Transverse colon (tissue), 4 donors: ENCODE data around the gene KCNJ10. TPM values are rescaled to one million over a fixed set of nuclear protein-coding genes. Genes with fewer than 3 reads are reported as not detected.

Experiments
- DNase-seq: peaks from one replicate; pipeline ENCODE4 v3.0.0-alpha.2; 2019
- H3K27ac ChIP-seq, 4 donors: fragments of 200-600 bp; sonication (generic); 2 replicates each; pipeline ENCODE4 v1.5.1; 2016 to 2018; ENCODE audit warnings: inconsistent platforms in 4 of 4
- H3K27me3 ChIP-seq: fragments of 200-600 bp; sonication (generic); 2 replicates; pipeline ENCODE4 v1.5.1; 2017; ENCODE audit warnings: inconsistent platforms
- H3K36me3 ChIP-seq, 4 donors: fragments of 200-600 bp; sonication (generic); 2 replicates each; pipeline ENCODE4 v1.5.1; 2017 to 2019; ENCODE audit warnings: inconsistent platforms in 4 of 4
- H3K4me1 ChIP-seq, 4 donors: fragments of 200-600 bp; sonication (generic); 2 replicates each; pipeline ENCODE4 v1.5.1; 2017 to 2020; ENCODE audit warnings: inconsistent platforms in 4 of 4
- H3K4me3 ChIP-seq, 4 donors: fragments of 200-600 bp; sonication (generic); 1 replicate in 1 of 4; 2 replicates in 3 of 4; pipeline versions ENCODE4 v1.5.1 to v1.6.1; 2017 to 2019; ENCODE audit warnings: inconsistent platforms in 4 of 4
- H3K9me3 ChIP-seq, 2 donors: fragments of 200-600 bp; sonication (generic); 2 replicates each; pipeline ENCODE4 v1.5.1; 2017 to 2019; ENCODE audit warnings: inconsistent platforms in 2 of 2
- EP300 ChIP-seq: sonication (generic); formaldehyde crosslinking; IDR thresholded peaks from one replicate; pipeline ENCODE4 v1.6.1; 2017; ENCODE audit warnings: antibody characterized with exemption, low read depth
- POLR2A ChIP-seq: fragments of 450-650 bp; IDR thresholded peaks from one replicate; pipeline ENCODE4 v1.6.1; 2016; ENCODE audit warnings: antibody characterized with exemption, mild to moderate bottlenecking, moderate library complexity
- POLR2AphosphoS5 ChIP-seq, 3 donors: sonication (generic); formaldehyde crosslinking; IDR thresholded peaks; one replicate each; pipeline ENCODE4 v1.6.1; 2016; ENCODE audit warnings: antibody characterized with exemption in 3 of 3
- WGBS, 2 donors: methylation state at CpG; one replicate each; pipeline ENCODE4 v1.1.5; 2018; ENCODE audit warnings: low coverage in 1 of 2; 5-methylcytosine and 5-hydroxymethylcytosine counted together
- in situ Hi-C, 4 donors: fragments of 200-750 bp; cut with MboI; loops; one replicate each; pipeline versions ENCODE4 v1.15.0 to v1.15.1; 2017; ENCODE audit warnings: low sequenced_read_pairs in 3 of 4, low pct_ligation_motif_present in 1 of 4, low pct_unique_long_range_greater_than_20kb in 1 of 4
- intact Hi-C: fragments of 100-400 bp; cut with DNase I; formaldehyde crosslinking; loops from one replicate; pipeline ENCODE4 v1.15.1; 2023; ENCODE audit warnings: low total_unique reads
- total RNA-seq, 4 donors: library from RNA; depleted of rRNA; stranded (reverse); fragments of >200 nt; gene quantifications; one replicate each; pipeline ENCODE4 v1.1.0, GENCODE V29; 2016
- TF ChIP-seq, protein P1 (sequence below), 5 experiments: fragments of 200-600 bp in 3 of 5; fragments of 450-650 bp in 2 of 5; sonication (generic) in 3 of 5; IDR thresholded peaks; 1 replicate in 2 of 5; 2 replicates in 3 of 5; pipeline ENCODE4 v1.5.1; 2016 to 2017; ENCODE audit warnings: antibody characterized with exemption in 5 of 5, inconsistent platforms in 3 of 5, mild to moderate bottlenecking in 2 of 5, moderate library complexity in 1 of 5

KCNJ10 gene
- total RNA-seq, 4 donors from 2014 or later: not detected

- no peak overlapping the region for H3K27ac ChIP-seq
- in situ Hi-C loops: no loop called here
- H3K4me1 ChIP-seq: peaks cover 0 to 4% (median 0%) of the 10 kb centered on the region in 4 donors
- H3K36me3 ChIP-seq: no peaks in the 10 kb centered on the region
- TF ChIP-seq, protein P1, sequence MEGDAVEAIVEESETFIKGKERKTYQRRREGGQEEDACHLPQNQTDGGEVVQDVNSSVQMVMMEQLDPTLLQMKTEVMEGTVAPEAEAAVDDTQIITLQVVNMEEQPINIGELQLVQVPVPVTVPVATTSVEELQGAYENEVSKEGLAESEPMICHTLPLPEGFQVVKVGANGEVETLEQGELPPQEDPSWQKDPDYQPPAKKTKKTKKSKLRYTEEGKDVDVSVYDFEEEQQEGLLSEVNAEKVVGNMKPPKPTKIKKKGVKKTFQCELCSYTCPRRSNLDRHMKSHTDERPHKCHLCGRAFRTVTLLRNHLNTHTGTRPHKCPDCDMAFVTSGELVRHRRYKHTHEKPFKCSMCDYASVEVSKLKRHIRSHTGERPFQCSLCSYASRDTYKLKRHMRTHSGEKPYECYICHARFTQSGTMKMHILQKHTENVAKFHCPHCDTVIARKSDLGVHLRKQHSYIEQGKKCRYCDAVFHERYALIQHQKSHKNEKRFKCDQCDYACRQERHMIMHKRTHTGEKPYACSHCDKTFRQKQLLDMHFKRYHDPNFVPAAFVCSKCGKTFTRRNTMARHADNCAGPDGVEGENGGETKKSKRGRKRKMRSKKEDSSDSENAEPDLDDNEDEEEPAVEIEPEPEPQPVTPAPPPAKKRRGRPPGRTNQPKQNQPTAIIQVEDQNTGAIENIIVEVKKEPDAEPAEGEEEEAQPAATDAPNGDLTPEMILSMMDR (IDR thresholded peaks at IDR 0.05): no peak
- TF ChIP-seq POLR2AphosphoS5 (IDR thresholded peaks at IDR 0.05) (no peak), POLR2A (no peak), EP300 (no peak)
- no peaks in the 10 kb centered on the region for H3K27me3 ChIP-seq
- 81 to 84% methylated on average over 5 of the region's 6 CpGs for WGBS, 2 donors
- DNase-seq: no peak
- intact Hi-C loops: no loop called here
- H3K9me3 ChIP-seq: no peaks in the 10 kb centered on the region
- no peak overlapping the region for H3K4me3 ChIP-seq
Measured at GRCh38 chr1:159982280-159982679, 87.7 kb downstream of the KCNJ10 start.

- no peaks in the 10 kb centered on the region for H3K36me3 ChIP-seq
- intact Hi-C loops (no loop called here), in situ Hi-C loops (no loop called here)
- DNase-seq: no peak
- 97% methylated on average over 6 of the region's 6 CpGs; no CpG with 5 or more reads in 1 of the 2 donors for WGBS, 2 donors
- TF ChIP-seq POLR2A (no peak), POLR2AphosphoS5 (IDR thresholded peaks at IDR 0.05) (no peak), EP300 (no peak)
- TF ChIP-seq, protein P1 (IDR thresholded peaks at IDR 0.05): no peak
- H3K9me3 ChIP-seq: no peaks in the 10 kb centered on the region
- no peaks in the 10 kb centered on the region for H3K27me3 ChIP-seq
- H3K27ac ChIP-seq: no peak overlapping the region
- peaks cover 0 to 4% (median 0%) of the 10 kb centered on the region in 4 donors for H3K4me1 ChIP-seq
- no peak overlapping the region for H3K4me3 ChIP-seq
Measured at GRCh38 chr1:159981351-159982055, 88.5 kb downstream of the KCNJ10 start.

GRCh38 chr1:159980786-159981185, 89.2 kb downstream of the KCNJ10 start:
- Histone ChIP-seq H3K4me3 (no peak overlapping the region), H3K27ac (no peak overlapping the region), H3K9me3 (no peaks in the 10 kb centered on the region), H3K36me3 (no peaks in the 10 kb centered on the region), H3K4me1 (peaks cover 0 to 4% (median 0%) of the 10 kb centered on the region in 4 donors), H3K27me3 (no peaks in the 10 kb centered on the region)
- no peak for DNase-seq
- 90% methylated on average over 7 of the region's 7 CpGs; no CpG with 5 or more reads in 1 of the 2 donors for WGBS, 2 donors
- TF ChIP-seq, protein P1 (IDR thresholded peaks at IDR 0.05): no peak
- TF ChIP-seq EP300 (no peak), POLR2A (no peak), POLR2AphosphoS5 (IDR thresholded peaks at IDR 0.05) (no peak)
- intact Hi-C loops: no loop called here
- in situ Hi-C loops: no loop called here

GRCh38 chr1:159980076-159980475, 89.9 kb downstream of the KCNJ10 start:
- no peak for DNase-seq
- no peak overlapping the region for H3K27ac ChIP-seq

More at GRCh38 chr1:159980076-159980475, 89.9 kb downstream of the KCNJ10 start:
- Histone ChIP-seq H3K9me3 (no peaks in the 10 kb centered on the region), H3K4me1 (peaks cover 0 to 4% (median 0%) of the 10 kb centered on the region in 4 donors), H3K4me3 (no peak overlapping the region), H3K27me3 (no peaks in the 10 kb centered on the region), H3K36me3 (no peaks in the 10 kb centered on the region)
- intact Hi-C loops: no loop called here
- in situ Hi-C loops: no loop called here
- 58 to 60% methylated on average over 4 to 6 of the region's 6 CpGs for WGBS, 2 donors
- no peak for TF ChIP-seq POLR2A
- TF ChIP-seq, protein P1 (IDR thresholded peaks at IDR 0.05): no peak
- TF ChIP-seq EP300: no peak
- TF ChIP-seq POLR2AphosphoS5 (IDR thresholded peaks at IDR 0.05): no peak
